HepG2 (cell line): ENCODE data around the gene PYCR2. TPM values are rescaled to one million over a fixed set of nuclear protein-coding genes. Genes with fewer than 3 reads are reported as not detected.
A peak's percentile ranks its signal among the peaks of the same experiment; 100 is the strongest.

Experiments
- BRD4 ChIP-seq: sonication (generic); formaldehyde crosslinking; IDR thresholded peaks from 2 replicates; pipeline ENCODE4 v1.4.0; 2020; ENCODE audit warnings: missing genetic modification reagents
- ETV6 ChIP-seq: sonication (generic); formaldehyde crosslinking; conservative IDR thresholded peaks from 2 replicates; pipeline ENCODE4 v1.4.0; 2020; ENCODE audit warnings: missing genetic modification reagents
- KLF12 ChIP-seq: sonication (generic); formaldehyde crosslinking; IDR thresholded peaks from 2 replicates; pipeline ENCODE4 v1.4.0; 2020; ENCODE audit warnings: missing genetic modification reagents, borderline replicate concordance
- NAIF1 ChIP-seq: sonication (generic); formaldehyde crosslinking; IDR thresholded peaks from 2 replicates; pipeline ENCODE4 v1.5.0; 2020; ENCODE audit warnings: mild to moderate bottlenecking, missing genetic modification reagents, borderline replicate concordance
- PRMT3 ChIP-seq: sonication (generic); formaldehyde crosslinking; IDR thresholded peaks from 2 replicates; pipeline ENCODE4 v1.8.1; 2022; ENCODE audit warnings: low read depth, mild to moderate bottlenecking, moderate library complexity, missing genetic modification reagents, borderline replicate concordance
- SMAD3 ChIP-seq: sonication (generic); formaldehyde crosslinking; IDR thresholded peaks from 2 replicates; pipeline ENCODE4 v1.4.0; 2020; ENCODE audit warnings: missing genetic modification reagents
- TBX2 ChIP-seq: sonication (generic); formaldehyde crosslinking; IDR thresholded peaks from 2 replicates; pipeline ENCODE4 v1.5.0; 2020; ENCODE audit warnings: missing genetic modification reagents, mild to moderate bottlenecking, borderline replicate concordance
- TCF7 ChIP-seq: sonication (generic); IDR thresholded peaks from 2 replicates; pipeline ENCODE4 v1.6.1; 2016; ENCODE audit warnings: antibody characterized with exemption, low read depth
- TEAD3 ChIP-seq: optimal IDR thresholded peaks from 2 replicates; pipeline ENCODE3; 2016; ENCODE audit warnings: borderline replicate concordance
- UBTF ChIP-seq: sonication (generic); formaldehyde crosslinking; IDR thresholded peaks from 2 replicates; pipeline ENCODE4 v1.4.0; 2020; ENCODE audit warnings: mild to moderate bottlenecking, missing genetic modification reagents
- YEATS4 ChIP-seq: sonication (generic); formaldehyde crosslinking; IDR thresholded peaks from 2 replicates; pipeline ENCODE4 v1.4.0; 2020; ENCODE audit warnings: missing genetic modification reagents, borderline replicate concordance
- ZFP91 ChIP-seq: sonication (generic); formaldehyde crosslinking; IDR thresholded peaks from 2 replicates; pipeline ENCODE4 v1.9.0; 2022; ENCODE audit warnings: missing genetic modification reagents, mild to moderate bottlenecking, borderline replicate concordance
- ZMAT3 ChIP-seq: sonication (generic); formaldehyde crosslinking; conservative IDR thresholded peaks from 2 replicates; pipeline ENCODE4 v1.7.0; 2021; ENCODE audit warnings: missing genetic modification reagents
- ZNF138 ChIP-seq: sonication (generic); formaldehyde crosslinking; IDR thresholded peaks from 2 replicates; pipeline ENCODE4 v1.5.0; 2020; ENCODE audit warnings: mild to moderate bottlenecking, low read depth, missing genetic modification reagents
- ZNF280D ChIP-seq: sonication (generic); formaldehyde crosslinking; IDR thresholded peaks from 2 replicates; pipeline ENCODE4 v1.5.1; 2020; ENCODE audit warnings: mild to moderate bottlenecking, missing genetic modification reagents
- ZNF296 ChIP-seq: sonication (generic); formaldehyde crosslinking; conservative IDR thresholded peaks from 2 replicates; pipeline ENCODE4 v1.5.0; 2020; ENCODE audit warnings: mild to moderate bottlenecking, missing genetic modification reagents
- ZNF326 ChIP-seq: sonication (generic); formaldehyde crosslinking; IDR thresholded peaks from 2 replicates; pipeline ENCODE4 v1.4.0; 2020; ENCODE audit warnings: missing genetic modification reagents, borderline replicate concordance
- ZNF441 ChIP-seq: sonication (generic); formaldehyde crosslinking; IDR thresholded peaks from 2 replicates; pipeline ENCODE4 v1.7.0; 2021; ENCODE audit warnings: missing genetic modification reagents, borderline replicate concordance
- ZNF451 ChIP-seq: sonication (generic); formaldehyde crosslinking; IDR thresholded peaks from 2 replicates; pipeline ENCODE4 v1.5.0; 2020; ENCODE audit warnings: mild to moderate bottlenecking, missing genetic modification reagents
- ZNF644 ChIP-seq: IDR thresholded peaks from 2 replicates; pipeline ENCODE4 v1.6.1; 2016; ENCODE audit warnings: low read depth
- ZNF788 ChIP-seq: sonication (generic); formaldehyde crosslinking; IDR thresholded peaks from 2 replicates; pipeline ENCODE4 v1.5.0; 2020; ENCODE audit warnings: mild to moderate bottlenecking, missing genetic modification reagents, borderline replicate concordance
- ZNF83 ChIP-seq: sonication (generic); formaldehyde crosslinking; IDR thresholded peaks from 2 replicates; pipeline ENCODE4 v1.4.0; 2020; ENCODE audit warnings: missing genetic modification reagents, mild to moderate bottlenecking, borderline replicate concordance
- ZNF841 ChIP-seq: sonication (generic); formaldehyde crosslinking; IDR thresholded peaks from 2 replicates; pipeline ENCODE4 v1.8.1; 2023; ENCODE audit warnings: missing genetic modification reagents, borderline replicate concordance
- ZSCAN29 ChIP-seq: sonication (generic); formaldehyde crosslinking; conservative IDR thresholded peaks from 2 replicates; pipeline ENCODE4 v1.4.0; 2020; ENCODE audit warnings: mild to moderate bottlenecking, missing genetic modification reagents
- polyA plus RNA-seq, 8 experiments: library from polyadenylated mRNA; depleted of rRNA in 3 of 8; stranded (reverse) in 7 of 8; unstranded in 1 of 8; fragments of >200 nt; fragmentation: Illumina TruSeq in 4 of 8; extraction: Trizol in 4 of 8; gene quantifications; 2 replicates each; pipeline versions ENCODE4 v1.2.1 to v1.2.3, GENCODE V29; 2011 to 2016; ENCODE audit warnings: low read depth in 4 of 8, missing spikeins in 1 of 8, mixed read lengths in 1 of 8; ENCODE audit not compliant: insufficient read depth in 1 of 8
- total RNA-seq, 5 experiments: library from RNA; depleted of rRNA; stranded (reverse); fragments of >200 nt; fragmentation: Illumina TruSeq; extraction: Trizol; gene quantifications; 2 replicates each; pipeline ENCODE4 v1.2.3, GENCODE V29; 2016; ENCODE audit warnings: low read depth in 1 of 5

The PYCR2 gene
- total and polyA plus RNA-seq, 2 of the 13 experiments (the other 11 are each of a cell fraction or from before 2014, with no cell fraction given), result 47.2 to 47.8 TPM

- TF ChIP-seq ZNF644 (CRISPR knock-in tag) (0 out of 2 replicates have a peak, but pooled peaks have one; percentile 18), YEATS4 (CRISPR knock-in tag) (no peak), TCF7 (no peak), ZSCAN29 (no peak), ZNF83 (CRISPR knock-in tag) (no peak), ZNF280D (CRISPR knock-in tag) (no peak), UBTF (peak; percentile 49), ZNF788 (CRISPR knock-in tag) (peak; percentile 24; the same call in 1 of the 2 replicates), ZMAT3 (CRISPR knock-in tag) (no peak), ZNF441 (CRISPR knock-in tag) (no peak), ZNF296 (CRISPR knock-in tag) (no peak), SMAD3 (CRISPR knock-in tag) (no peak), BRD4 (CRISPR knock-in tag) (no peak), TBX2 (CRISPR knock-in tag) (peak; percentile 42; the same call in 1 of the 2 replicates), NAIF1 (no peak), ZFP91 (CRISPR knock-in tag) (0 out of 2 replicates have a peak, but pooled peaks have one; percentile 7), ETV6 (CRISPR knock-in tag) (no peak), ZNF451 (CRISPR knock-in tag) (no peak), KLF12 (CRISPR knock-in tag) (no peak), TEAD3 (CRISPR knock-in tag) (peak; percentile 4), PRMT3 (CRISPR knock-in tag) (no peak), ZNF841 (no peak), ZNF138 (CRISPR knock-in tag) (no peak), ZNF326 (CRISPR knock-in tag) (no peak)
Observed at GRCh38 chr1:225891229-225891972, 32.6 kb downstream of the PYCR2 start (continued).
